Myocyte (in vitro differentiated cells): ENCODE measurements around the gene PMM1. TPM values are rescaled to one million over a fixed set of nuclear protein-coding genes. Genes with fewer than 3 reads are reported as not detected.
"Not testable (repeated sequence)": the region's sequence is repeated elsewhere in the genome, so short reads cannot be mapped to it uniquely, and the experiment has no call there.

Experiments
- DNase-seq: peaks from one replicate; pipeline ENCODE4 v3.0.0-alpha.2; 2012; ENCODE audit warnings: low read depth
- total RNA-seq: library from RNA; depleted of rRNA; stranded (reverse); fragments of >200 nt; gene quantifications from 2 replicates; pipeline ENCODE4 v1.2.3, GENCODE V29; 2014

Gene PMM1
- total RNA-seq, 1 donor from 2014 or later, result 22.9 TPM

DNA sequence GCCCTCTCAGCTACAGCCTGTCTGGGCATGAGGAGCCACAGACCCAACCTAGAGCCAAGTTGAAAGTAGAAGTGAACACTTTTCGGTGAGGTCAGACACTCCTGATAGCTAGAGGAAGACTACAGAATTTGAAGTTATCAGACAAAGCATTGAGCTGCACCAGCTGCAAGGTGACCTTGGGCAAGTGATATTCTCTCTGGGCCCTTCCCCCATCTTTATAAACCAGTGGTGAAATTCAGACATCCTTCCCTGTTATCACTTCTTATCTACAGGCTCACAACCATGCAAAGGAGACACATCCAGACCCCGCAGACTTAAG lies 8.0 kb upstream of the PMM1 start:
- DNase-seq, result no peak

DNA sequence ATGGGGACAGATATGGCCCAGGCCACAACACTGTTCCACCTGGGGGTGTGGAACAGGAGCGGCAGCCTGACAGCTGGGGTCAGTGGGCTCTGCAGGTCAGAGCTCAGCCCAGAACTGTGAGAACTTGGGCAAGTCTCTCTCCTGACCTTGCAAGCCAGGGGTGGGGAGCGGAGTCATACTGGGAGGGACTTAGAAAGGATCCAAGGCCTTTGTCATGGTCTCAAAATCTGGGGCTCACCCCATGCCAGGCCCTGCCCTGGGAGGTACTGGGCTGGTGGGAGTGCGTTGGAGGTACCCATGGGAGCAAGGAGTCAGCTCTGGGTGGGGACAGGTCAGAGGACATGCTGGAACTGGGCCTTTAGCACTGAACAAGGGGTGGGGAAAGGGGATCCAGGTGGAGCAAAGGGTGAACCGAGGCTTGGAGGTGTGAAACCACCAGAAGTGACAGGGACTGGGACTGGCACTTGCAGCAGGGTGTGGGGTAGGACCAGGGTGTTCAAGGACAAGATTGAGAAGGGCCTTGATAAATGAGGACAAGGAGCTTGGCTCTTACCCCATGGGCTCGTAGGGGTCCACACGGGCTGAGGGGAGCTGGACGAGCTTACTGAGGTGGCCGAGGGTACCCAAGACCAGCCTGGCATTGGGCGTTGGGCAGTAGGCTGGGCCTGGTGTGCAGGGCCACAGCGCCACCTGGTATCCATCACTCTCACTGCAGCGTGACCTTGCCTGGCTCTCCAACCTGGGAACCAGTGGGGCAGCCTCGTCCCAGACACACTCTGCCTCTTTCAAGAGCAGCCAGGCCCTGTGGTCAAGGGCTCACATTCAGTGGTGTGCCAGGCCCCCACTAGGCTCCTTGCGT lies 7.4 kb upstream of the PMM1 start:
- peak; percentile 68 for DNase-seq

DNA sequence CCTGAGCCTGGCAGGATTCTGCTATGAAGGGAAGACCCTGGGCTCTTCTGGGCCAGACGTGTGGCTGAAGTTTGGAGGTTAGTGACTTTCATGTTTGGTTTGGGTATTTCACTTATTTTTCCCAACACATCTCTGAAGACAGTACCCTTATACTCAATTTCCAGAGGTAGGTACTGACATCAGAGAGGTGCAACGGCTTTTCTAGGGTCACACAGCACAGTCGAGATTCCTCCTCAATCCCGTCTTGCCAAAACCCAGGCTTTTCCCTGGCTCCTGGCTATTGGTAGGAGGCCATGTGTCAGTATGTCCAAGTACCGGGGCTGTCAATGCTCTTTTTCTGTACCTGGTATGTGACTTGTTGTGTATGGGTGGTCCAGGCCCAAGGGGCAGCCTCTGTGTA lies 6.1 kb upstream of the PMM1 start:
- DNase-seq, result no peak

DNA sequence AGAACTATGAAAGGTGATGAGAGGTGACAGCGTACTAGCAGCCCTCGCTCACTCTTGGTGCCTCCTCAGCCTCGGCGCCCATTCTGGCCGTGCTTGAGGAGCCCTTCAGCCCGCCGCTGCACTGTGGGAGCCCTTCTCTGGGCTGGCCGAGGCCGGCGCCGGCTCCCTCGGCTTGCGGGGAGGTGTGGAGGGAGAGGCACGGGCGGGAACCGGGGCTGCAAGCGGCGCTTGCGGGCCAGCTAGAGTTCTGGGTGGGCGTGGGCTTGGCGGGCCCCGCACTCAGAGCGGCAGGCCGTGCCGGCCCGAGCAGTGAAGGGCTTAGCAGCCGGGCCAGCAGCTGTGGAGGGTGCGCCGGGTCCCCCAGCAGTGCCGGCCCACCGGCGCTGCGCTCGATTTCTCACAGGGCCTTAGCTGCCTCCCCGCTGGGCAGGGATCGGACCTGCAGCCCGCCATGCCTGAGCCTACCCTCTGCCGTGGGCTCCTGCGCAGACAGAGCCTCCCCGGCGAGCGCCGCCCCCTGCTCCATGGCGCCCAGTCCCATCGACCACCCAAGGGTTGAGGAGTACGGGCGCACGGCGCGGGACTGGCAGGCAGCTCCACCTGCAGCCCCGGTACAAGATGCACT lies 3.8 kb upstream of the PMM1 start:
- DNase-seq, result not testable (repeated sequence)

DNA sequence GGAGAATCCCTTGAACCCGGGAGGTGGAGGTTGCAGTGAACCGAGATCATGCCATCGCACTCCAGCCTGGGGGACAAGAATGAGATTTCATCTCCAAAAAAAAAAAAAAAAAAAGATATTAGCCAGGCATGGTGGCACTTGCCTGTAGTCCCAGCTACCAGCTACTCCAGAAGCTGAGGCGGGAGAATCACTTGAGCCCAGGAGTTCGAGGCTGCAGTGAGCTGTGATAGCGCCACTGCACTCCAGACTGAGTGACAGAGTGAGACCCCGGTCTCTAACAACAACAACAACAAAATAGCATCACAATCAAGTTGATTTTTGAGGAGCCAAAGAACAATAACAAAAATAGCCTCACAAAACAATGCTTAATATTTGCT lies 2.3 kb downstream of the PMM1 start:
- DNase-seq, result no peak

DNA sequence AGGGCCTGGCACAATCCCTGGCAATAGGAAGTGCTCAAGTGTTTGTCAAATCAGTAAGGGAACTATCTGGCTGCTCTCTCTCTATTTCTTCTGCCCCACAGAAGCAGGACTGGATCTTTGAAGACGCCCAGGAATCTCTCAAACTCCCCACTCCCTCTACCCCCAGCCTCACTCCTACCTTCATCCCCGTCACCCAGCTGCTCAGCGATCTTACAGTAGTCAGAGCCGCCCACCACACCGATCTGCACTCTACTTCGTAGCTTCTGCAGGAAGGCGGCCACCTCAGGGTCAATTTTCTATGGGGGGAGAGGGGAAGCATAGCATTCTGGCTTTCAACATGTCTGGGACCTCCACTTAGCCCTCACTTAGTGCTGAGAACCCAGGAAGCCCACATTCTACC lies 3.7 kb downstream of the PMM1 start:
- DNase-seq, result no peak

DNA sequence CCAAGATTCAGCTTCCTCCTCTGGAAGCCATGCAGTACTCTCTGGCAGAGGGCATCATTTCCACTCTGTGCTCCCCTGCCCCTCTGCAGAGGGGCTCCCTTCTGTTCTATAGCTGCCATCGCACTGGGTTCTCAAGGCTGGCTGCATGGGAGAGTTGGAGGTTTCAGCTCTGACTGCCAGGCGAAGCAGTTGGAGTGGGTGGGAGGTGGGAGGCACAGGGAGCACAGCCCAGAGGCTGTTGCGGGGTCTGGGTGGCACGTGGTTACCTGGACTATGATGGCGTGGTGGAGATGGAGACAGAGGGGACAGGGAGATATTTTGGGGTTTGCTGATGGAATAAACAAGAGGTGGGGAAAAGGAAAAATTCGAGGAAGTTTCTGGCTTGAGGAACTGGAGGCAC lies 4.8 kb downstream of the PMM1 start:
- DNase-seq, result no peak

DNA sequence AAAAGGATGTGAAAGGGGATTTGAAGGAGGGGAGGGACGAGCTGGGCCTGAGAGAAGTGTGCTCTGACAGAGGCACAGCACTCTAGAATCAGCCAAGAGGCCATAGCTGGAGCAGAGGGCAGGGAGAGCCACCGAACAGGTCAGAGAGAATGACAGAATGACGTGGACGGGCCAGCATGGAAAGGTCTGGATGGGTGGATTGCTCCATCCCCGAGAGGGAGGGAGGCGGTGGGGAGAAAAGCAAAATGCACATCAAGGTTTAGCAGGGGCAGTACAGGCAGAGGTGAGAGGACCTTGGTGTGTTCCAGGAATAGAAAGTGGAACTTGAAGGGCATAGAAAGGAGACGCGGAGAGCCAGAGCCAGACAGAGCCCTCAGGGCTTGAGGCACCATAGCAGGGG lies 6.9 kb downstream of the PMM1 start:
- DNase-seq, result no peak

DNA sequence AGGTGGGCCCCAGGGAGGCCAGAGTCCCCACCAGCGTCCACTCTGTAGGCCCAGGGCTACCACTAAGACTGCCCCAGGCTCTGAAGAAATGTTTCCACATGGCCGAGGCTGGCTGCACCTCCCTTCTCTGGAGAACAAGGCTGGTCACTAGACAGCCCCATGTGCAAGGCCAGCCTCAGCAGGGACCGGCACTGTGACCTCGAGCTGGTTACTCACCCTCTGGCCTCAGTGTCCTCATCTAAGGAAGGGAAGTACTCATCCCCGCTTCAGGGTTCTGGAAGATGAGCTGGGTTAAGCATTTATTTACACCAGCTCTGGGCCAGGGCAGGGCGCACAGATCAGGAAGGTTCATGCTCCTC lies 9.7 kb downstream of the PMM1 start:
- no peak for DNase-seq

DNA sequence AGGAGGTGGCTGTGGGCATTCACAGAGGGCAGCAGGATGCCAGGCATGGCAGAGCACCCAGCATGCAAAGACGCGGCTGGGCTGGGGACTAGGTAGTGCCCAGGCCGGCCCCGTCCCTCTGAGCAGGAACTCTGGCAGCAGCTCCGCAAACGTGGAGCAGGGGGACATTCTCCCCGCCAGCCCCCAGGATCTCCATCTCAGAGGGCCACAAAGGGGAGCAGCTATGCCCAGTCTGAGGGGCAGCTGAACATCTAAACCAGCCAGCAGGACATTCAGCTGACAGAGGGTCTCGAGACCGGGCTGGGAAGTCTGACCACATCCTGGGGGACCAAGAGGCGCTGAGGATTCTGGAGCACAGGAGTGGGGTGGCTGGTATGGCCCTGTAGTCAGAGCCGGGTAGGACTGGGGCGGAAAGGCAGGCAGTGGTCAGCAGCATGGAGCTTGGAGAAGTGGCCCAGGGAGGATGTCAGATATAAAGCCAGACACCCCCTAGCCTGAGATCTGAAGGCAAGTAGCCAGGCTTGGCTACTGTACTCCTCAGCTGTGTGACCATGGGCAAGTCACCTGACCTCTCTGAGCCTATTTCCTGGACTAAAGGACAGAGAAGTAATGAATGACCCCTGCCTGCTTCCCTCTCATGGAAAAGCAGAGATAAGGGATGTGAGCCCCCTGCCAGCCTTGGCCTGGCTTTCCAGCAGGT lies 10.2 kb downstream of the PMM1 start:
- DNase-seq, result no peak

DNA sequence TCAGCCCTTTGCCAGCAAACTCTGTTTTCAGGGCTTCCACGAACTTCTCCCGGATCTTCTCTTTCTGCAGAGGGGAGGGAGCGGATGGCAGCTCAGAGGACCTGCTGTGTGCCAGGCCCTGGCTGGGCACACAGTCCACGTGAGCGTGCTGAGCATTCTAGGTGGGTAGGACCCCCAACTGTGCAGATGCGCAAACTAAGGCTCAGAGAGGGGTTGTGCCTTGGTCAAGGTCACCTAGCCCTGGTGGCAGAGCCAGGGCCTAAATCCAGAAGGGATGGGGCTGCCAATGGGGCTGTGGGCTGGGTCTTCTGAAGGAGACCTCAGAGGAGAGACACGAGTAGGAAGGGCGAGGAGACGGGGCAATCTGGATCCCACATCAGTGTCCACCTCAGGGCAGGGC lies 10.8 kb downstream of the PMM1 start:
- DNase-seq, result no peak

DNA sequence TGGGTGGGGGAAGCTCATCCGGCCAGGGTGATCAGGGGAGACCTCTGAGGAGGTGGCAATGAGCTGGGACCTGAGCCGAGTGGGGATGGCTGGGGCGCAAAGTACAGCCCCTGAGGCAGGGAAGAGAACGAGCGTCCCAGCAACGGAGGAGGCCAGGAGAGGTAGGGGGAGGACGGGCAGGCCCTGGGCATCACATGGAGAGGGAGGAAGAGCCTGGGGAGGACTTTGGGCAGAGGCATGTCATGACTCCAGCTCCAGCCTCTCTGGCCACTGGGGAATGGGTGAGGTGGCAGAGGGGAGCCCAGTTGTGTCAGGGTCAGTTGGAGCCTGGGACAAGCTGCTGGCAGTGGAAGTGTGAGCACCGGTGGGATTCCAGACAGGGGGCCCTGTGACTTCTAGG lies 11.5 kb downstream of the PMM1 start:
- DNase-seq, result no peak

DNA sequence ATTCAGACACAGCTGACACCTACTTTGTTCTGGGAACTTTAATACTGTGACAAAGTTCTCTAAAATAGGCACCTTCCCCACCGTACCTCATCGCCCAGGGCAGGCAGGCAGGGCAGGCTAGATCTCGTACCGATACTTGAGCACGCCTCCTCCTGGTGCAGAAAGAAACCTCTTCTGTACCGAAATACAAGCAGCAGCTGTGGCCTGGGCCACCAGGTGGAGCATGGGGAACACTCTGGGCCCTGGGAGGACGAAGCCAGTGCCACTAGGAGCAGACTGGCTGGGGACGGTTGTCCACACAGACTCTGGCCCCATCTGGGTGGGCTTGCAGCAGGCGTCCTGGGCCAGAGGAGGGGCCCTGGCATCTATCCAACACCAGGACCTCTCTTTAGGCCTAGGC lies 12.8 kb downstream of the PMM1 start:
- DNase-seq, result peak; percentile 67

DNA sequence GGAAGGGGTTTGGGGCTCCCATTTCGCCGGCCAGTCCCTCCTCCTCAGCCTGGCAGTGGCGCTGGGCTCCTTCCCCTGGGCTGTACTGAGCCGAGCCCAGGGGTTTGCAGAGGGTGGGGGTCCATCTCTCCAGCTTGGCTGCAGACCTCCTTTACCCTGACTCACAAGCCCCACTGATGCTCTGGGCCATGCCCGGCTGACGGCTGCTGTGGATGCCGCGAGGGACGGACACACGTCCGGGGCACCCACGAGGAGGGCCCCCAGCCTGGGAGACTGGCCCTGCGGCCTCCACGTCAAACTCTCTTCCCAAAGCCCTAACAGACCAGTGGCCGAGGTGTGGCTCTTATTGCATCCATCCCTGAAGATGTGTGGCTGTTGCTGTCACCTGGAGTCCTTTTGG lies 14.1 kb downstream of the PMM1 start:
- no peak for DNase-seq

DNA sequence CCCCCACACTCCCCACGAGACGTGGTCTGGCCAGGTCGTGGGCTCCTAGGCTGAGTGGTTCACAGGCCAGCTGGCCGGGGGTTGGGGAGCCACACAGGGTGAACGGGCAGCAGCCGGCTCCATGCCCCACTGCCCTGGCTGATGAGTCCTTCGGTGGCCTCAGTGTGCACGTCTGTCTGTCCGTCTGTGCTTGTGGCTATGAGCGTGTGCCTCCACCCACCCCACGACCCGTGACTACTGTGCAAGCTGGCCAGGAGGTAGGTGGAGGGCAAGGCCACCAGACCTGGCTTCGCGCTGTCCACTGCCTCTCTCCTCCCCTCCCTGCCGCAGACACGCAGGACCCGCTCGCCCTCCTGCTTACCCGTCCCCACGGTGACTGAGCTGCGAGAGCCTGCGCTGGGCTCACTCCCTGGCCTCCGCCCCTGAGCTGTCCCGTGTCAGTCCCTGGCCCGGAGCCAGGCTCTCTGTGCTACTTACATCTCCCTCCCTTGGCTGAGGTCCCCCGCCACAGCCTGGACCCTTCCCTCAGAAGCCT lies 14.7 kb downstream of the PMM1 start:
- peak; percentile 72 for DNase-seq

DNA sequence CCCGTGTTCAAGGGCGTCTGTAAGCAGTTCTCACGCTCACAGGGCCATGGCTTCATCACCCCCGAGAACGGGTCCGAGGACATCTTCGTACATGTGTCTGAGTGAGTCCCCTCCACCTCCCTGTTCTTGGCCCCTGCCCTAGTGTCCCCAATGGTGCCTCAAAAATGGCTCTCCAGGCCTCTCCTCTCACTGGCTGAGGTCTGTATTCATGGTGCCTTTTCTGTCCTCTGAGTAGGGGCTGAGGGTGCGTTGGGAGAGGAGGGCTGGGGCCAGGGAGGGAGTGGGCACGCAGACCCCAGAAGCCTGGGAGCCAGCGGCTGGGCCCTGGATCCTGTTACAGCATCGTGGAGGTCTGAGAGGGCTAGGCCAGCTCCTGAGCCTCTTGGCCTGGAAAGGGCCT lies 16.0 kb downstream of the PMM1 start:
- no peak for DNase-seq

DNA sequence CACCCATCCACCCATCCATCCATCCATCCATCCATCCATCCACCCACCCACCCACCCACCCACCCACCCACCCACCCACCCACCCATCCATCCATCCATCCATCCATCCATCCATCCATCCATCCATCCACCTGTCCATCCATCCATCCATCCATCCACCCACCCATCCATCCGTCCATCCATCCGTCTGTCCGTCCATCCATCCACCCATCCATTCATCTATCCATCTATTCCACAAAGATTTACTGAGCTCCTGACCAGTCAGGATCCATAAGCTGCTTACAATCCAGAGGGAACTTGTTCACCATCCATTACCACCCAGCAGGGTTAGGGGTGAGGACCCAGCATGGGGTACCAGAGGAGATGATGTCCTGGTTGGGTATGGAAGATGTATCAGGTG lies 17.3 kb downstream of the PMM1 start:
- not testable (repeated sequence) for DNase-seq

DNA sequence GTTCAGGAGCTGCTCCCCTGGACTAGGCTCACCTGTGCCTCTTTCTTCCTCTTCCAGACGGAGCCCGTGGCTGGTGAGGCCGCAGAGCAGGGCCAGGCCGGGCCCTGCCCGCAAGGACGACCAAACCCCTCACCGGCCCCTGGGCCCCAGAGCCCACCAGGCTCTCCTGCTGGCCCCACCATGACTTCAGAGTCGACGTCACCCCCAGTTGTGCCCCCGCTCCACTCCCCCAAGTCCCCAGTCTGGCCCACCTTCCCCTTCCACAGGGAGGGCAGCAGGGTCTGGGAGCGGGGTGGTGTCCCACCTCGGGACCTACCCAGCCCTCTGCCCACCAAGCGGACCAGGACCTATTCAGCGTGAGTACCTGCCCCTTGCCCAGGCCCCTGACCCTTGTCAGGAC lies 17.9 kb downstream of the PMM1 start:
- no peak for DNase-seq

DNA sequence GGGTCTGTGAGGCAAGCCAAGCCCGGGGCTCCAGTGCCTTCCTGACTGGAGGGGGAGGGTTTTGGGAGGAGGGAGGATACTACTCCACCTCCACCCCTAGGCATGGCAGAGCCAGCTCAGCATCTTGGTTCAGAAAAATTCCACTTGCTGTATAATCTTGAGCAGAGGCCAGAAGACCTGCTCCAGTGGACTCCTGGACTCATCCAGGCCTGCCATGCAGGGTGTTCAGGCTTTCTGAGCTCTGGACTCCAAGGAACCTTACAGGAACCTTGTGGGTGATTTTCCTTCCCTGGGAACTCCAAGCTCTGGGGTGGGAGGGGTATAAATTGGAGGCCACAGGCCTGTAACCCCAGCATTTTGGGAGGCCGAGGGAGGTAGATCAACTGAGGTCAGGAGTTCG lies 19.4 kb downstream of the PMM1 start:
- DNase-seq, result no peak

DNA sequence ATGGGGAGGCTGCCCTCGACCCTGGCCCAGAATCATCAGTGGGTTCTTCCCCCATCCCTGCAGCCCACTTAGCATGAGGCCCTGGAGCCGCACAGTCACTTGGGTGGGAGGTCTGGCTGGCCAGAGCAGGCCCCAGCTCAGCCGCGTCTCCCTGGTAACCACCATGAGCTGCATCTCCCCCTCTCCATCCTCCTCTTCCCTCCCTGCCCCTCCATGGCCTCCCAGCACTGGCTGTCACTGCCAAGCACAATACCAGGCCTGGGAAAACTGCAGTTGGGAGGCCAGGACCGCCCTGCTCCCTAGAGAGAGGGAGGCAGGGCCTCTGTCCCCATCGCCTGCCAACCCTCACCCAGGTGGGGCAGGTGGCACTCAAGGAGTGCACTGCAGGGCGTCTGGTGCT lies 20.8 kb downstream of the PMM1 start:
- no peak for DNase-seq

DNA sequence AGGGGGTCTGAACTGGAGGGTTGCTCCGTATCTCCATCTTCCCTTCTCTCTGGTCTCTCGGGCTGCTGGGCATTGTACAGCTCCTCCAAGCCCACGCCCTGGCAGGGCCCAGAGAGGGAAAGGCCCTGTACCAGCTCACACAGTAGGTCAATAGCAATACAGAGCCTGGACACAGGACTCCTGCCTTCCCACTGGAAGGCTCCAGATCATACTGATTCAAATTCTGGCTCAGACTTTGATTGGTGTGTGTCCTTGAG lies 22.2 kb downstream of the PMM1 start:
- DNase-seq, result no peak

DNA sequence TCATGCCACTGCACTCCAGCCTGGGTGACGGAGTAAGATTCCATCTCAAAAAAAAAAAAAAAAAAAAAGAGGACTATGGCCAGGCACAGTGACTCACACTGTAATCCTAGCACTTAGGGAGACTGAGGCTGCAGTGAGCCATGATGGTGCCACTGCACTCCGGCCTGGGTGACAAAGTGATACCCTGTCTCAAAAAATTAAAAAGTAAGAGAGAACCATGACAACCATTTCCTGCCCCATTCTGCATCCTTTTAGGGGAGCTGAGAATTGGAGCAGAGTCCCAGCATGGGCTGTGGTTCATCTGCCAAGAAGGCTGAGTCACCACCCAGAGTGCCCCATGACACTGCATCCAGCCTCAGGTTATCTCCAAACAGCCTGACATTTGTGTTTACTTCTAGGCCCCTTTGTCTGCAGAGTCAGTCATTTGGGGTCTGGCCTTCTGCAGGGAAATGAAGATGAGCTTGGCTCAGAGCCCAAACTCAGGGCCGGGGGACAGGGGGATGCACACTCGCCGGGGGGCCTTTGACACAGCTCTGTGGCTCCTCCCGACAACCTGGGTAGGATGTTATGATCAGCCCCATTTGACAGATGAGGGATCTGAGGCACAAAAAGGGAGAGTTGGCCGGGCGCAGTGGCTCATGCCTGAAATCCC lies 24.1 kb downstream of the PMM1 start:
- peak; percentile 85 for DNase-seq
